ENCODE measurements around the gene COL20A1.

DNA sequence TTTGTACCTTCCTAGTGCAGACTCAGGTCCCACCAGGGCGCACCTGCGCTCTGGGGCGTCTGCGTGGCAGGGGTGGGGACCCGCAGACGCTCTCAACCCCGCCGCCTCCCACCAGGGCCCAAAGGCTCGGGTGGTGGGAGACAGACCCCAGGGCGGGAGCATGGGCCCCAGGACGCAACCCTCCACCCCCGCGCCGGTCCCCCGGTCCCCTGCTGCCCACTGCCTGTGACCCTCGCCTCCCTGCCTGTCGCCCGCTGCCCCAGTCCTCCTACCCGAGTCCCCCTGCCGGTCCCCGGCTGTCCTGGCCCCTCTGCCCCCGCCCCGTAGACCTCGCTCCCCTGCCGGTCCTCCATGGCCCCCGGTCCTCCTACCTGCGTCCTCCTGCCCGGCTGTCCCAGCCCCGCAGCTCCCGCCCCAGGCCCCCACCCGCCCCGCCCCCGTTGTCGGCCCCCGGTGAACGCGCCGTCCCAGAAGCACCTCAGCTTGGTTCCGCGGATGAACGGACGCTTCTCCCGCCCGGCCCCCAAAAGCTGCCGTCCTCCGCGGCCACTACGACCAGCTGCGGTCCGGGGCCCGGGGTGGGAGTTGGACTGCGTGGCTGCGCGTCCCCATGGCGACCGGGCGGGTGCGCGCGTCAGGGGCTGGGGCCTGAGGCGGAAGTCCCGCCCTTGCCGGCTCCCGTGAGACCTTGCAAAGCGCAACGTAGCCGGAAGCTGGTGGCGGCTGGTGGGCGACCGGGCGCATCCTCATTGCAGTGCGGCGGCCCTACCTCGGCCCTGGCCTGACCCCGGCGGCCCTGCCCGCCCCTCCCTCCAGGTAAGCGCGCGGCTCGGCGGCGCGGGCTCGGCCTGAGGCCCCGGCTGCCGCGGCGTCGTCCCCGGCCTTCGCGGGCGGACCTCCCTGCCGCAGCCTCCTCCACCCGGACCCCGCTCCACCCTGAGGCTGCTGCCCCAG lies 20.6 kb upstream of the COL20A1 start, which contains the start of gene ARFGAP1:
- TF ChIP-seq POLR2A (IDR thresholded peaks at IDR 0.05): peak; percentile 66
- TF ChIP-seq, protein P1, sequence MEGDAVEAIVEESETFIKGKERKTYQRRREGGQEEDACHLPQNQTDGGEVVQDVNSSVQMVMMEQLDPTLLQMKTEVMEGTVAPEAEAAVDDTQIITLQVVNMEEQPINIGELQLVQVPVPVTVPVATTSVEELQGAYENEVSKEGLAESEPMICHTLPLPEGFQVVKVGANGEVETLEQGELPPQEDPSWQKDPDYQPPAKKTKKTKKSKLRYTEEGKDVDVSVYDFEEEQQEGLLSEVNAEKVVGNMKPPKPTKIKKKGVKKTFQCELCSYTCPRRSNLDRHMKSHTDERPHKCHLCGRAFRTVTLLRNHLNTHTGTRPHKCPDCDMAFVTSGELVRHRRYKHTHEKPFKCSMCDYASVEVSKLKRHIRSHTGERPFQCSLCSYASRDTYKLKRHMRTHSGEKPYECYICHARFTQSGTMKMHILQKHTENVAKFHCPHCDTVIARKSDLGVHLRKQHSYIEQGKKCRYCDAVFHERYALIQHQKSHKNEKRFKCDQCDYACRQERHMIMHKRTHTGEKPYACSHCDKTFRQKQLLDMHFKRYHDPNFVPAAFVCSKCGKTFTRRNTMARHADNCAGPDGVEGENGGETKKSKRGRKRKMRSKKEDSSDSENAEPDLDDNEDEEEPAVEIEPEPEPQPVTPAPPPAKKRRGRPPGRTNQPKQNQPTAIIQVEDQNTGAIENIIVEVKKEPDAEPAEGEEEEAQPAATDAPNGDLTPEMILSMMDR (IDR thresholded peaks at IDR 0.05): no peak

Data from prostate gland (tissue), 2 donors.